DMS53 (cell line): ENCODE data around the gene CFI.
"Not testable (repeated sequence)": the region's sequence is repeated elsewhere in the genome, so short reads cannot be mapped to it uniquely, and the experiment has no call there.

Experiments
- DNase-seq: peaks from one replicate; lab custom pipeline; 2025; lab: John Stamatoyannopoulos, UW

CFI gene

DNA sequence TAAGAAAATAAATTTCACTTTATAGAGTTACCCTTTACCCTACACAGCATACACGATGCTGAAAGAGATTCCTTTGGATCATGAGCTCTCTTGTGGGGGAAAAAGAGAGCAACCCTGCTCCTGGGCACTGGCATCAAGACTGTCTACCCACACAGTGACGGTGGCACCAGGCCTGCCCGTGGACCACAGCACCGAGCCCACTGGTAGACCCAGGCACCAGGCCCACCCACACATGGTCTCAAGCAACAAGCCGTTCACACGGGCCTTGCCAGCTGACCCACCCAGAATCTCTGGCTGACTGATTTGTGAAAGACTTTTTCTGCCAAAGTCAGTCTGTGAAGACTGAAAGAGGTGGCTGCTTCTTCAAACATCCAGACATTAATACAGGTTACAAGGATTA, 6.7 kb downstream of the CFI start:
- no peak for DNase-seq

GRCh38 chr4:109787807-109788206, 14.0 kb downstream of the CFI start:
- DNase-seq = no peak

GRCh38 chr4:109786846-109787245, 15.0 kb downstream of the CFI start:
- no peak for DNase-seq

DNA sequence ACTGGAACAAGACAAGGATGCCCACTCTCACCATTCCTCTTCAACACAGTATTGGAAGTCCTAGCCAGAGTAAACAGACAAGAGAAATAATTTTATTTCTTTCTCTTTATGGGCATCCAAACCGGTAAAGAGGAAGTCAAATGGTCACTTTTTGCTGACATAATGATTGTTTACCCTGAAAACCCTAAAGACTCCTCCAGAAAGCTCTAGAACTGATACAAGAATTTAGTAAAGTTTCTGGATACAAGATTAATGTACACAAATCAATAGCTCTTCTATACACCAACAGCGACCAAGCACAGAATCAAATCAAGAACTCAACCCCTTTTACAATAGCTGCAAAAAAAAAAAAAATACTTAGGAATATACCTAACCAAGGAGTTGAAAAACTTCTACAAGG, 19.7 kb downstream of the CFI start:
- not testable (repeated sequence) for DNase-seq

- DNase-seq = no peak
Observed at GRCh38 chr4:109764789-109765402, 36.9 kb downstream of the CFI start.

DNA sequence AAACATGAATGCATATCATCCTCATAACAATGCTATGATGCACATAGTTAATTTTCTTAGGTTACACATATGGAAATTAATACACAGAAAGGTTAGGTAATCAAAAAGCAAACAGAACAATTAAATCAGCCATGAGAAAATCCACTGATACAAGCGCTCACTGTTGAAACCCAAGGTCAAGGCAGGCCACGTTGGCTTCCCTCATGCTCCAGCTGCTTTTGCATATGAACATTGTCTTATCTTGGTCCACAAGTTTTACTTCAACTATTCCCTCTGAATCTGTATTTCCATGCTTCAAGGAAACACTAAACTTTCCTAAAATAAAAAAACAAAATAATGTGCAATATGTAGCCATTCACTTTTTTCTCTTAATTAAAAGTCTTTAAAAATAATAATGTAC, 37.4 kb downstream of the CFI start:
- DNase-seq = peak; percentile 15

- DNase-seq = no peak
Observed at GRCh38 chr4:109760682-109761081, 41.1 kb downstream of the CFI start.

- DNase-seq = no peak
Observed at GRCh38 chr4:109755656-109756055, 46.1 kb downstream of the CFI start.

- no peak for DNase-seq
Observed at GRCh38 chr4:109754093-109754857, 47.5 kb downstream of the CFI start.

- no peak for DNase-seq
Observed at GRCh38 chr4:109752525-109752924, 49.3 kb downstream of the CFI start.

- DNase-seq = no peak
Observed at GRCh38 chr4:109751852-109752251, 49.9 kb downstream of the CFI start.

DNA sequence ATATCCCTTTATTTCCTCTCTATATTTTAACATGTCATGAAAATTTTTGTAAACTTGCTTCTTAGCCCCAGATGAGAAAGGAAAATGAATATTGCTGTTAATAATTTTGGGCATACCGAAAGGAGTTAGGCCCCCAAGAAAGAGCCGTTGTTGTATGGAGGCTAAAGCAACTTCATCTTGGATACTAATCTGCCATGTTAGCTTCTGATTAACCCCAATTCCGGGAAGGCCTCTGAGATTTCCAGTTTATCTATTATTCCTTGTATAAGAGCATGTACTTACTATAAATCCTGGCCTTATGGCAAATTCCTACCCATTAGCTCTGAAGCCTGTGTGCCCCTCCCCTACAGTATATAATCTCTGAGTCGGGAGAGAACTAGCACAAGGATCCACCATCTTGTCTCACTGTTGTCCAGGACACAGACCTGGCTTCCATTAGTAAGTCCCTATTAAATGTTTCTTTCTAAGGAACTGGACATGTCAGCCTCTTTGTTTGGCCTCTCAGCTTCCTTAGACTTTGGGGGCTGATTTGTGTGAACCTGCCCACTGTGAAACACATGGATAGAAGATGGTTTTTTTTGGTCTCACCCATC, 51.1 kb downstream of the CFI start:
- no peak for DNase-seq

DNA sequence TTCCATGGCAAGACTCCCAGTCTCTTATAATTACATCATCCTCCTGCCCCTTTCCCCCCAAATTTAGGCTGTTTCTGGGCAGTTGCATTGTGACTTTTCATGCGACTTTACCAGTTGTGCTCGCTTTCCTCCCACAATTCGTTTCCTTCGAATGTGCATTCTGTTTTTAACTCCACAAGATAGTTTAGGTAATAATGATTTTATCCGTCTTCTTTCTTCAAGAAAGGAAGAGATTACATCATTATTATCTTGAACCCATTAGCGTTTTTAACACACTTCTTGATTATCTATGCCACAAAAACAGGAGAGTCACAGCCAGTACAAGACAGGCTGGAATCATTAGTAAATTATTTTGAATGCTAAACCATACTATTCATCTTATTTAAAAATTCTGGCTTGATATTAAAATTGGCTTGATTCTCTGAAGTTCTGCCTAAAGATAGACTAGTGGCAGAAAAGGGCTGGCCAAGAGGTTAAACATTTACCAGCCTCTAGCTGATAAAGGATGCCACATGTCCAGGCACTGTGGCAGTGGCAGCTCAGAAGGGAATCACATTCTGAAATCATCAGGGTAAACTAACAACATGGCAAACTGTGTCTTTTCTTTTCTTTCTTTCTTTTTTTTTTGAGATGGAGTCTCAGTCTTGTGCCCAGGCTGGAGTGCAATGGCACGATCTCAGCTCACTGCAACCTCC, 52.3 kb downstream of the CFI start:
- DNase-seq = no peak

DNA sequence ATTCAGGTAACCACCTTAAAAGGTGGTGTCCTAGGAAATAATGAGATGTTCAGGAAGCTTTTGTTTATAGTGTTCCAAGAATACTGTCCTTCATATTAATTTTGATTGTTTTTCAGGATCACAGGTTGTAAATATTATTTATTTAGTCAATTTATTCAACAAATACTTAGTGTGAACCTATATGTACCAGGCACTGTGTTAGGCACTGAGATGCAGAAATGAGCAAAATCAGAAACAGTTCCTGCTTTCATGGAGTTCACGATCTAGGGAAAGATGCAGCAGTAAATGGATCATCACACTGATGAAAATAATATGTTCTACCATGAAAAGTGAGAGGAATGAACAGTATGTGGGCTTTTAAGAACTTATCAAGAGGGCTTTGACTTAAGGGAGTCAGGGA, 53.7 kb downstream of the CFI start:
- DNase-seq = no peak

- DNase-seq = no peak
Observed at GRCh38 chr4:109746728-109747127, 55.1 kb downstream of the CFI start.

DNA sequence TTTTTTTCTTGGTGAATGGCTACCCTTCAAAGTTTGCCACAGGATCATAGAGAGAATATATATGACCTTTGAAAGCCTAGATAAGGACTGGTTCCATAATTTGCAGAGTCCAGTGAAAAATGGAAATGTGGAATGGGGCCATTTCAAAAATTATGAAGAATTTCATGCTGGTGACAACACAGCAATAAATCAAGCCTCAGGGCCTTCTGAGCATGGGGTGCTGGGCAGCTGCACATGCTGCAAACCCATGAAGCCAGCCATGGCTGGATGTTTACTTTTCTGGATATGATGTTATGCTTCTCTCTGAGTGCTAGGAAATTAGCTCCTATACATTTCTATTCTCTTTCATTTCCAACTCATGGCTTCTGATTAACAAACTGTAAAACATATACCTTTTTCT, 56.0 kb downstream of the CFI start:
- DNase-seq = no peak

GRCh38 chr4:109739547-109739946, 62.3 kb downstream of the CFI start:
- no peak for DNase-seq

DNA sequence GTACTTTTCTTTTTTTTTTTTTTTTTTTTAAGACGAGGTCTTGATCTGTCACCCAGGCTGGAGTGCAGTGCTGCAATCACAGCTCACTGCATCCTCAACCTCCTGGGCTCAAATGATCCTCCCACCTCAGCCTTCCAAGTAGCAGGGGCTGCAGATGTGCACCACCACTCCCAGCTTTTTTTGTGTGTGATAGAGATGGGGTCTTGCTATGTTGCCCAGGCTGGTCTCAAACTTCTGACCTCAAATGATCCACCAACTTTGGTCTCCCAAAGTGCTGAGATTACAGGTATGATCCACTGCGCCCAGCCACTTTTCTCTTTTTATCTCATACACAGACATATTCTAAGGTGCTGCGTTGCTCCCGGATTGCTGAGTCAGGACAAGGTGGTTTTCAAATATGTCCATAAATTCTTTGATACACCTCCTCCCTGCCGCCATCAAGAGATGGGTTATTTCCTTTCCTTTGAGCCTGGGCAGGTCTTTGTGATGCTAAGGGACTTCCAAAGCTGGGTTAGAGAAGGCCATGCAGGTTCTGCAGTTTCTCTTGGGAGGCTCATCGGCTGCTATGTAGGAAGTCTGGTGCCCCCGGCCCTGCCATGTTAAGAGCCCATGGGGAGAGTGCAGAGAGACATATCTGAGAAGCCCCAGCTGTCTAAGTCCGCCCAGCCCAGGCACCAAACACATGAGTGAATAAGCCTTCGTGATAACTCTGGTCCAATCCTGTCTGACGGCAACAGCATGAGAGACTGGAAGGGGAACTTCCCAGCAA, 63.5 kb downstream of the CFI start:
- DNase-seq = no peak

DNA sequence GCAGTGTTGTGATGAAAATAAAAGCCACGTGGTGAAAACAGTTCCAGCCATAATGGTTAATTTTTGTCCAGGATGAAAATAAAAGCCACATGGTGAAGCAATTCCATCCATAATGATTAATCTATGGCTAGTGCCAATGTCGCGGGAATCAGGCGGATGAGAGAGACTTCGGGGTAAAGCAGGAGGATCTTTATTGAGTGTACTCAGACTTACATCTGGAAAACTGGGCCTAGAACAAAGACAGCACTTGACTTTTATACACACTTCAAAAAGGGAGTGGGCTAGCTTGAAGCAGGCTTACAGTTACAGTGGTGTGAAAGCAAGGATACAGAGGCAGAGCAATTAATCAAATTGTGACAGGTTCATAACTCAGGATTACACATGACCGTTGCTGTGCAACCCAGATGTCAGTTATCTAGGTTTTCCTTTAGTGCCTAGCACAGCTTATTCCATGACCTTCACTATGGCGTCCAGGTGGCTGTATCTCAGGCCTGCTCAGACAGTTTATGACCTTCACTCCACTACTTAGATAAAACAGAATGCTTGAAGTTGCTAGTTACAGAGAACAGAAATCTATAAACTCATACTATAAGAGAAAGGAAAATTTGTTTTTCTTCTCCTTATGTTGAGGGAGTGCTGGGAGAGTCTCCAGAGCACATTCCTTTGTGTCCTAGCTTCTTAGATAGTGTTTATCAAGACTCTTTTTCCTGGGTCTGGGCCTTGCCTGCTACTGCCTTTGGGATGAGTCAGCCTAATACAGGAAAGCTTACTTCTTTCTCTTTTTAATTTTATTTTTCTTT, 66.0 kb downstream of the CFI start:
- peak; percentile 51 for DNase-seq

- no peak for DNase-seq
Observed at GRCh38 chr4:109733728-109734127, 68.1 kb downstream of the CFI start.
